Right atrium auricular region (tissue), 2 donors: ENCODE data around the gene NDUFB6. TPM values are rescaled to one million over a fixed set of nuclear protein-coding genes. Genes with fewer than 3 reads are reported as not detected.

Experiments used
- DNase-seq: peaks from one replicate; pipeline ENCODE4 v3.0.0-alpha.2; 2019; ENCODE audit warnings: low spot score
- H3K27ac ChIP-seq, 2 donors: fragments of 200-600 bp; sonication (generic); 1 replicate in 1 of 2; 2 replicates in 1 of 2; pipeline ENCODE4 v1.5.1; 2016 to 2019
- H3K27me3 ChIP-seq, 2 donors: fragments of 200-600 bp; sonication (generic); one replicate each; pipeline versions ENCODE4 v1.5.1 to v1.6.0; 2017 to 2019
- H3K36me3 ChIP-seq: fragments of 200-600 bp; sonication (generic); one replicate; pipeline ENCODE4 v1.5.1; 2016
- H3K4me1 ChIP-seq, 2 donors: fragments of 200-600 bp; sonication (generic); one replicate each; pipeline versions ENCODE4 v1.5.1 to v1.6.0; 2017 to 2019
- H3K4me3 ChIP-seq, 2 donors: fragments of 200-600 bp; sonication (generic); 1 replicate in 1 of 2; 2 replicates in 1 of 2; pipeline ENCODE4 v1.5.1; 2017 to 2019; ENCODE audit warnings: mild to moderate bottlenecking in 1 of 2, moderate library complexity in 1 of 2
- H3K9me3 ChIP-seq, 2 donors: fragments of 200-600 bp; sonication (generic); one replicate each; pipeline ENCODE4 v1.5.1; 2019
- CTCF ChIP-seq, 2 donors: fragments of 200-600 bp; sonication (generic); IDR thresholded peaks; one replicate each; pipeline ENCODE4 v1.5.1; 2019; ENCODE audit warnings: antibody characterized with exemption in 2 of 2
- total RNA-seq, 2 donors: library from RNA; depleted of rRNA; stranded (reverse); fragments of >200 nt; gene quantifications; one replicate each; pipeline ENCODE4 v1.1.0, GENCODE V29; 2016

NDUFB6 gene
- total RNA-seq, 2 donors from 2014 or later = 70.1 to 134 TPM

- no peak for DNase-seq
- TF ChIP-seq CTCF (IDR thresholded peaks at IDR 0.05) = no peak
Measured at GRCh38 chr9:32577316-32577715, 4.4 kb upstream of the NDUFB6 start.

DNA sequence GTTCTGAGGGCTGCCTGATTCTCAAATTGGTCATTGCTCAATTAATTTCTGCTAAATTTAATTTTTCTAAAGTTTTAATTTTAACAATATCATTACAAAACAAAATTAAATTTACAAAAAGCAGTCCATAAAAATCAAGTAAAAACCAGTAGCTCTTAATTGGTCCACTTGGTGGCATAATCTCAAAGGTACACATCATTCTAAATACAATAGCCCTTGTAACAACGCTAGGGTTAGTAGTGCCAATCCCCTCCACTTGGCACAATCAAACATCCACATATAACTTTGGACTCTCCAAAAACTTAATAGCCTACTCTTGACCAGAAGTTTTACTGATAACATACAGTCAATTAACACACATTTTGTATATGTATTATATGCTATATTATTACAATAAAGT is 1.9 kb upstream of the NDUFB6 start:
- H3K36me3 ChIP-seq = peaks cover 6% of the 10 kb centered on the region
- no peak for DNase-seq
- peaks cover 0 to 30% of the 10 kb centered on the region in 2 donors for H3K4me1 ChIP-seq
- H3K27me3 ChIP-seq = no peaks in the 10 kb centered on the region
- no peak for TF ChIP-seq CTCF (IDR thresholded peaks at IDR 0.05)
- no peak overlapping the region for H3K4me3 ChIP-seq
- H3K27ac ChIP-seq = no peak overlapping the region
- no peaks in the 10 kb centered on the region for H3K9me3 ChIP-seq

More at GRCh38 chr9:32577316-32577715, 4.4 kb upstream of the NDUFB6 start:
- H3K4me3 ChIP-seq = no peak overlapping the region
- no peaks in the 10 kb centered on the region for H3K27me3 ChIP-seq
- H3K9me3 ChIP-seq = no peaks in the 10 kb centered on the region
- peaks cover 0 to 7% of the 10 kb centered on the region in 2 donors for H3K4me1 ChIP-seq
- H3K36me3 ChIP-seq = no peaks in the 10 kb centered on the region
- no peak overlapping the region for H3K27ac ChIP-seq

- no peak overlapping the region for H3K4me3 ChIP-seq
- no peak for DNase-seq
- H3K36me3 ChIP-seq = peaks cover 11% of the 10 kb centered on the region
- H3K9me3 ChIP-seq = no peaks in the 10 kb centered on the region
- H3K4me1 ChIP-seq = peaks cover 0 to 32% of the 10 kb centered on the region in 2 donors
- TF ChIP-seq CTCF (IDR thresholded peaks at IDR 0.05) = no peak
- peak overlapping the region in 1 of 2 donors; percentile 93 for H3K27ac ChIP-seq
- no peaks in the 10 kb centered on the region for H3K27me3 ChIP-seq
Measured at GRCh38 chr9:32573821-32574220, 862 bp upstream of the NDUFB6 start.

DNA sequence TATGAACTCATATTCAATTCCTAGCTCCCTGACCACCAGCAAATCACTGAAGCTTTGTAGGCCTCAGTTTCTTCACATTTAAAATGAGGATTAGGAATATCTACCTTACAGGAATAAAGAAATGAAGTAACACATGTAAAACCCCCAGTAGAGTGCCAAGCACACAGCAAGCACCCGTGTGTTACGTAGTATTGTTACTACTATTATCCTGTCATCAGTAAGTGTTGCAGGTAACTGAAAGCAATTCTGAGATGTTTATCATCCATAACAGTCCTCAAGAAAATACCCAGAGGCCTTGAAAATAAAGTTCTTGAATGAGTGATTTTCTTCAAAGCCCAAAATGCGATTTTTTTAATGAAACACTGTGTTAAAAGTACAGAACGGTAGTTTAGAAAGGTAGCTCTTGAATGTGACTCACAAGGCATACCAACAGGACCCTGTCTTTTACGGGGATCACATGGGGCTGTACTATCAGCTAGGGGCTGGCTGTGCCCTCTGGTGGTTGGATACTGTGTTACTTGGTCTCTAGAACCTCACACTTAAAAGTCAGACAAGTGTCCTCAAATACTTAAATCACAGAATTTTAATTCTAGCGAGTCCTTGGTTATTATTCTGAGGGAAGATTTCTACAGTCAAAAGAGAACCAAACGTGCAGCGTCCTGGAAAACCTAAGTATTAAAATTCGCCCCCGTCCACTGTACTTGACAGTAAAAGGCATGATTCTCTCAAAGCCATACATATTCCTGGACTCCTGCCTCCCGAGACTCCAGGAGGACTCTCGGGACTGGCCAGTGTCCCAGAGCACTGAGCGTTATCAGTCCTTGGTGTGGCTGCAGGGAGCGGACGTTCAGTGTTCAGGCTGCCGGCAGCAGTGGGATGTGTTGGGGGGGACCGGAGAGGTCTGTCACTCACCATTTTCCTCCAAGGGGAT is 725 bp downstream of the NDUFB6 start:
- peaks cover 0 to 32% of the 10 kb centered on the region in 2 donors for H3K4me1 ChIP-seq
- H3K27ac ChIP-seq = peak overlapping the region; percentile 89 to 93
- H3K4me3 ChIP-seq = peak overlapping the region; percentile 77 to 92
- no peaks in the 10 kb centered on the region for H3K9me3 ChIP-seq
- TF ChIP-seq CTCF (IDR thresholded peaks at IDR 0.05) = peak; percentile 38 to 63
- H3K27me3 ChIP-seq = no peaks in the 10 kb centered on the region
- peaks cover 12% of the 10 kb centered on the region for H3K36me3 ChIP-seq
- no peak for DNase-seq

DNA sequence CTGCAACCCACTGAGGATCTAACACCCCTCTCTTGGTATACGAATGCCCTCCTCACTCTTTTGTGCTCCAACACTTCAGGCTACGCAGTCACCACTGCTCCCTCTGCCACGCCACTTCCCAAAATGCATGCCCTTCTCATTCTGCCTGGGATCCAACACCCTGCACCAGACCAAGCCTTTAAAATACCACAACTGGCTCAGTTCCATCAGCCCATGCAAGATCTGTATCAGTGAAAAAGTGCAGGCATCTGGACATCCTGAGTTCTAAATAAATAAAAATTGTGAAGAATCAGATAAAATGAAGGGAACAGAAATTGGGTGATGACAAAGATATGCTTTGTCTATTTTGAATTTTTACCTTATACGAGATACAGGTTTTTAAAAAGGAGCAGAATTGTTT is 2.7 kb downstream of the NDUFB6 start:
- peaks cover 31% of the 10 kb centered on the region for H3K36me3 ChIP-seq
- no peak overlapping the region for H3K4me3 ChIP-seq
- TF ChIP-seq CTCF (IDR thresholded peaks at IDR 0.05) = no peak
- no peaks in the 10 kb centered on the region for H3K27me3 ChIP-seq
- no peak for DNase-seq
- no peak overlapping the region for H3K27ac ChIP-seq
- no peaks in the 10 kb centered on the region for H3K9me3 ChIP-seq
- peaks cover 0 to 32% of the 10 kb centered on the region in 2 donors for H3K4me1 ChIP-seq
